Dedifferentiated amniotic fluid mesenchymal stem cell (primary cell): ENCODE data around the gene BRME1.

Experiments used
- DNase-seq: peaks from one replicate; pipeline ENCODE4 v3.0.0-alpha.2; 2016; ENCODE audit errors: extremely low spot score

The BRME1 gene

GRCh38 chr19:13846557-13847406 lies 59.1 kb downstream of the BRME1 start:
- DNase-seq = peak; percentile 94

GRCh38 chr19:13844130-13844631 lies 61.7 kb downstream of the BRME1 start:
- DNase-seq = no peak

GRCh38 chr19:13843104-13843921 lies 62.6 kb downstream of the BRME1 start:
- peak; percentile 37 for DNase-seq

- peak; percentile 31 for DNase-seq
Measured at GRCh38 chr19:13842291-13843103, 63.4 kb downstream of the BRME1 start.

- DNase-seq = no peak
Measured at GRCh38 chr19:13841962-13842290, 64.0 kb downstream of the BRME1 start.

- no peak for DNase-seq
Measured at GRCh38 chr19:13841086-13841961, 64.6 kb downstream of the BRME1 start.

- peak; percentile 47 for DNase-seq
Measured at GRCh38 chr19:13840305-13841085, 65.4 kb downstream of the BRME1 start.

GRCh38 chr19:13839938-13840304 lies 66.0 kb downstream of the BRME1 start:
- no peak for DNase-seq

GRCh38 chr19:13839130-13839937 lies 66.6 kb downstream of the BRME1 start:
- DNase-seq = peak; percentile 80

GRCh38 chr19:13838435-13839129 lies 67.3 kb downstream of the BRME1 start:
- DNase-seq = no peak

GRCh38 chr19:13835791-13836723 lies 69.9 kb downstream of the BRME1 start:
- DNase-seq = no peak

- DNase-seq = no peak
Measured at GRCh38 chr19:13834244-13835069, 71.5 kb downstream of the BRME1 start.

GRCh38 chr19:13833330-13834243 lies 72.3 kb downstream of the BRME1 start:
- DNase-seq = peak; percentile 67
